ENCODE data around the gene DDR2.
"Not testable (repeated sequence)": the region's sequence is repeated elsewhere in the genome, so short reads cannot be mapped to it uniquely, and the experiment has no call there.

Gene DDR2

GRCh38 chr1:162788783-162789182 is 156.5 kb downstream of the DDR2 start:
- not testable (repeated sequence) for DNase-seq

- peak; percentile 20 for DNase-seq
Observed at GRCh38 chr1:162790303-162790984, 158.2 kb downstream of the DDR2 start, which contains the start of gene HSD17B7. Gene HSD17B7, plus strand, starts transcription at chr1:162790702. Its CDS starts 99 bp downstream, at chr1:162790801.

- DNase-seq: not testable (repeated sequence)
Observed at GRCh38 chr1:162790985-162791357, 158.7 kb downstream of the DDR2 start.

- DNase-seq: not testable (repeated sequence)
Observed at GRCh38 chr1:162794284-162794683, 162.0 kb downstream of the DDR2 start.

- DNase-seq: not testable (repeated sequence)
Observed at GRCh38 chr1:162796617-162797279, 164.5 kb downstream of the DDR2 start.

GRCh38 chr1:162799995-162800830 is 167.9 kb downstream of the DDR2 start:
- not testable (repeated sequence) for DNase-seq

- not testable (repeated sequence) for DNase-seq
Observed at GRCh38 chr1:162807503-162807902, 175.2 kb downstream of the DDR2 start.

- not testable (repeated sequence) for DNase-seq
Observed at GRCh38 chr1:162812357-162812756, 180.1 kb downstream of the DDR2 start.

GRCh38 chr1:162818136-162818535 is 185.9 kb downstream of the DDR2 start:
- DNase-seq: not testable (repeated sequence)

- DNase-seq: not testable (repeated sequence)
Observed at GRCh38 chr1:162818666-162819065, 186.4 kb downstream of the DDR2 start.

- no peak for DNase-seq
Observed at GRCh38 chr1:162822391-162823200, 190.3 kb downstream of the DDR2 start.

- DNase-seq: no peak
Observed at GRCh38 chr1:162823231-162823630, 191.0 kb downstream of the DDR2 start.

- DNase-seq: no peak
Observed at GRCh38 chr1:162823771-162824525, 191.7 kb downstream of the DDR2 start.

- DNase-seq: no peak
Observed at GRCh38 chr1:162829268-162829667, 197.0 kb downstream of the DDR2 start.

- no peak for DNase-seq
Observed at GRCh38 chr1:162832470-162832869, 200.2 kb downstream of the DDR2 start.

GRCh38 chr1:162835157-162835899 is 203.1 kb downstream of the DDR2 start:
- no peak for DNase-seq

Data from NCI-H1417 treated with DMSO at 0.1 percent for 48 hours (cell line).